ENCODE measurements around the gene ELMO2. TPM values are rescaled to one million over a fixed set of nuclear protein-coding genes. Genes with fewer than 3 reads are reported as not detected.

The ELMO2 gene
- total RNA-seq, 4 donors from 2014 or later: 13.5 to 30.0 (median 22.1) TPM

DNA sequence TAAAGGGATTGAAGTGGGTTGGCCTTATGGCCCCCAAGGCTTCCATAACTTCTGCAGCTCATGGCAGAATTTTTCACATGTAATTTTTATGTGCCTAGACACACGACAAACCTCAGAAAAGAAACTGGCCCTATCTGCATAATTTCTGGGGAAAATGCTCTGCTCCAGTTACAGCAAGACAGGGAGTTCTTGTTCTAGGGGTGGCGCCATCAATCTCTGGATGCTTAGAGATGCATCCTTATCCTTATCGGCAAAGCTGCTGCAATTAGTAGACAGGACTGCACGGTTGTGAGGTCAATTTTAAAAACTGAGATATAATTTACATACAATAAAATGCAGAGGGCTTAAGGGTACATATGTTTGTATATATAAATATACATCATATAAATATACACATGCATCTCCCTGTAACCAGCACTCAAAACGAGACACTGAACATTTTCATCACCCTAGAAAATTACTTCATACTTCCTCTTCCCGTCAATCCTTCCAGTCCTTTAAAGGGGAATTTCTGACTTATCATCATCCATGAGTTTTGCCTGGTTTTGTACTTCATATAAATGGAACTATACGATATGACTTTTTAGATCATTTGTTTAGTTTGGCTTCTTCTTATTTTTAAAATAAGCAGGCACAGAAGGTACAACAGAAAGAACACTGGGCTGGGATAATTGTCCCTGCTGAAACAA is 10.2 kb downstream of the ELMO2 start:
- H3K27ac ChIP-seq: no peak overlapping the region
- no peaks in the 10 kb centered on the region for H3K9me3 ChIP-seq
- H3K4me1 ChIP-seq: peaks cover 18 to 43% (median 22%) of the 10 kb centered on the region in 4 donors
- 73 to 81% methylated on average over 4 to 7 of the region's 7 CpGs for WGBS, 2 donors (ENCODE audit: low coverage in 1 of 2)
- H3K4me3 ChIP-seq: no peak overlapping the region
- TF ChIP-seq, protein P1, sequence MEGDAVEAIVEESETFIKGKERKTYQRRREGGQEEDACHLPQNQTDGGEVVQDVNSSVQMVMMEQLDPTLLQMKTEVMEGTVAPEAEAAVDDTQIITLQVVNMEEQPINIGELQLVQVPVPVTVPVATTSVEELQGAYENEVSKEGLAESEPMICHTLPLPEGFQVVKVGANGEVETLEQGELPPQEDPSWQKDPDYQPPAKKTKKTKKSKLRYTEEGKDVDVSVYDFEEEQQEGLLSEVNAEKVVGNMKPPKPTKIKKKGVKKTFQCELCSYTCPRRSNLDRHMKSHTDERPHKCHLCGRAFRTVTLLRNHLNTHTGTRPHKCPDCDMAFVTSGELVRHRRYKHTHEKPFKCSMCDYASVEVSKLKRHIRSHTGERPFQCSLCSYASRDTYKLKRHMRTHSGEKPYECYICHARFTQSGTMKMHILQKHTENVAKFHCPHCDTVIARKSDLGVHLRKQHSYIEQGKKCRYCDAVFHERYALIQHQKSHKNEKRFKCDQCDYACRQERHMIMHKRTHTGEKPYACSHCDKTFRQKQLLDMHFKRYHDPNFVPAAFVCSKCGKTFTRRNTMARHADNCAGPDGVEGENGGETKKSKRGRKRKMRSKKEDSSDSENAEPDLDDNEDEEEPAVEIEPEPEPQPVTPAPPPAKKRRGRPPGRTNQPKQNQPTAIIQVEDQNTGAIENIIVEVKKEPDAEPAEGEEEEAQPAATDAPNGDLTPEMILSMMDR (IDR thresholded peaks at IDR 0.05): no peak
- TF ChIP-seq POLR2A (IDR thresholded peaks at IDR 0.05) (no peak), EP300 (IDR thresholded peaks at IDR 0.05; ENCODE audit: low read depth) (no peak), POLR2AphosphoS5 (IDR thresholded peaks at IDR 0.05) (no peak)
- intact Hi-C loops (cut with DNase I; ENCODE audit: low total_unique reads) (no loop called here), in situ Hi-C loops (cut with MboI; ENCODE audit: low pct_ligation_motif_present in 1 of 4, low pct_unique_long_range_greater_than_20kb in 1 of 4, low sequenced_read_pairs in 3 of 4) (no loop called here)
- no peak for DNase-seq
- H3K36me3 ChIP-seq: peaks cover 0 to 31% (median 12%) of the 10 kb centered on the region in 4 donors
- H3K27me3 ChIP-seq: no peaks in the 10 kb centered on the region

DNA sequence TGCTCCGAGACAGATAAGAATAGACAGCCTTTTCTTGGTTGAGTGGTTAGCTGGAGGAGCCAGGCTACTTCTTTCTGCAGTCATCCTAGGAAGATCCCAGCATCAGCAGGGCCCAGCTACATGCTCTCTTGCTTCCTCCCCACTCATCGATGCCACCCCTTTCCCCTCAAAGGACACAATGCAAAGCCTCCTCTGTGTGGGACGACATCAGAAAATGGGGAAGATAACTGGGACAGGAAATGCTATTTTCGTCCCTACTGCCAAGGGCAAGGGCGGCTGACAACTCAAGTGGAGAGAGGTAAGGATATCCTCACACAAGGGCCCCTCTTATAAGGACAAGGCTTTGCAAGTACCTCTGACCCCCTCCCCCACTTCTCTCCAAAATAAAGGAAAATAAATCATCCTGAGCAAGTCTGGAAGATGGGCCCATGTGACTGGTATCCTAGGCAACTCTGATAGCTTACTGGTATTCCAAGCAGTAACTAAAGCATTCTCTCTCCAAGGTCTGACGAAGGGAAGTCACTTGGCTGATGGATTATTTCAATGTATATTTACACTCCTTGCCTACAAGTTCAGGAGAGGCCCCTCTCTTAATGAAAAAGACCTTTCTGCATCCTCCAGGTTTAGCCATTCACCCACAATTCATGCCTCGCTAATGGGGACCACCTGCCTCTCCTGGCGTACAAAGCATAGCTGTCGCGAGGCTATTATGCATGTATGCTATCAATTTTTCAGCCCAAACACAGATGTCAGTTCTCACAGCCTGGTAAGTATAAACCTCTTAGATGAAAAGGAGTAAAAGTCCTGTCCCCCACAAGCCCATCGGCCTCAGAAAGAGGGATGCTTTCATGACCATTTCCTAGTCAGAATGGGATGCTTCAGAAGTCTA is 11.3 kb downstream of the ELMO2 start:
- 69 to 82% methylated on average over 4 to 11 of the region's 11 CpGs for WGBS, 2 donors (ENCODE audit: low coverage in 1 of 2)
- intact Hi-C loops (cut with DNase I; ENCODE audit: low total_unique reads) (no loop called here), in situ Hi-C loops (cut with MboI; ENCODE audit: low pct_ligation_motif_present in 1 of 4, low pct_unique_long_range_greater_than_20kb in 1 of 4, low sequenced_read_pairs in 3 of 4) (no loop called here)
- TF ChIP-seq POLR2A (IDR thresholded peaks at IDR 0.05) (no peak), EP300 (IDR thresholded peaks at IDR 0.05; ENCODE audit: low read depth) (no peak), POLR2AphosphoS5 (IDR thresholded peaks at IDR 0.05) (no peak)
- TF ChIP-seq, protein P1 (IDR thresholded peaks at IDR 0.05): no peak
- H3K9me3 ChIP-seq: no peaks in the 10 kb centered on the region
- peaks cover 0 to 38% (median 12%) of the 10 kb centered on the region in 4 donors for H3K36me3 ChIP-seq
- H3K4me1 ChIP-seq: peaks cover 7 to 32% (median 11%) of the 10 kb centered on the region in 4 donors
- H3K4me3 ChIP-seq: no peak overlapping the region
- DNase-seq: no peak
- no peak overlapping the region for H3K27ac ChIP-seq
- no peaks in the 10 kb centered on the region for H3K27me3 ChIP-seq

DNA sequence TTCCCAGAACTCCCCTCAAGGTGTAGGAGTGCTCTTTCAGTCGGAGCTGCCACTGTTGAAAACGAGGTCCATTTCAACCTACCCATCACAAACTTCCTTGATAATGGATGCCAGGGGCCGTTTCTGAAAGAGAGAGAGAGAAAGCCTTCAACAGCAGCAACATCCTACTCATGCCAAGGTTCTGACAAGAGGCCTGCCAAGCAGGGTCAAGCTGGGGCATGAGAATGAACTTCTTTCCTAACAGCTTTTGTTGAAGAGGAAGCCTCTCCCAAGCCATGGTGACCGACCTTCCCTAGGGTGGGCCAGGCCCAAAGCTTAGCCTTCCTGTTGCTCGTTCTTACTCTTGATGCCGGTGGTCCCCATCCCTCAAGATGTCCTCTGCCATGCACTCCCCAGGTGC is 12.4 kb downstream of the ELMO2 start:
- 88% methylated on average over 6 of the region's 6 CpGs; no CpG with 5 or more reads in 1 of the 2 donors for WGBS, 2 donors (ENCODE audit: low coverage in 1 of 2)
- no peak overlapping the region for H3K27ac ChIP-seq
- in situ Hi-C loops (cut with MboI; ENCODE audit: low pct_ligation_motif_present in 1 of 4, low pct_unique_long_range_greater_than_20kb in 1 of 4, low sequenced_read_pairs in 3 of 4) (no loop called here), intact Hi-C loops (cut with DNase I; ENCODE audit: low total_unique reads) (no loop called here)
- no peaks in the 10 kb centered on the region for H3K9me3 ChIP-seq
- no peak overlapping the region for H3K4me3 ChIP-seq
- peaks cover 0 to 41% (median 12%) of the 10 kb centered on the region in 4 donors for H3K36me3 ChIP-seq
- H3K27me3 ChIP-seq: no peaks in the 10 kb centered on the region
- TF ChIP-seq POLR2A (IDR thresholded peaks at IDR 0.05) (no peak), EP300 (IDR thresholded peaks at IDR 0.05; ENCODE audit: low read depth) (no peak), POLR2AphosphoS5 (IDR thresholded peaks at IDR 0.05) (no peak)
- TF ChIP-seq, protein P1 (IDR thresholded peaks at IDR 0.05): no peak
- peaks cover 0 to 21% (median 2%) of the 10 kb centered on the region in 4 donors for H3K4me1 ChIP-seq
- no peak for DNase-seq

DNA sequence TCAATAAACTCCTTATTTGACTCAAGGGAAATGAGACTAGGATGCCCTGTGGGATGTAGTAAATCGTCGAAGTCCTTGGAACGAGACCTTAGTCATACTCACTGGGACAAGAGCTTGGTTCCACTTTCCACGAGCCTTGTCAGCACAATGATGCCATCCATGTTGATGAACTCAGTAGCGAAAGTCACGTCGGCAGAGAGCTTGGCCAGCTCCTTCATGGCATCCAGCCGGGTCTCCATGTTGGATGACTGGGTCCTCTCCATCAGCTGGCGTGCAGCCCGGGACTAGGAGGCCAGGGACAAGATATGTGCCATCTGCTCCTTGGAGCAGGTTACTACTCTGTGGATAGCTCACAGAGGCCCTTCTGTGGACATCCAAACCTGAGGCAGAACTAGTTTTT is 17.5 kb downstream of the ELMO2 start:
- Histone ChIP-seq H3K27ac (no peak overlapping the region), H3K4me1 (no peaks in the 10 kb centered on the region), H3K36me3 (peaks cover 0 to 72% (median 32%) of the 10 kb centered on the region in 4 donors), H3K9me3 (no peaks in the 10 kb centered on the region), H3K4me3 (no peak overlapping the region), H3K27me3 (no peaks in the 10 kb centered on the region)
- in situ Hi-C loops (cut with MboI; ENCODE audit: low pct_ligation_motif_present in 1 of 4, low pct_unique_long_range_greater_than_20kb in 1 of 4, low sequenced_read_pairs in 3 of 4): no loop called here
- 76% methylated on average over 10 of the region's 10 CpGs; no CpG with 5 or more reads in 1 of the 2 donors for WGBS, 2 donors (ENCODE audit: low coverage in 1 of 2)
- intact Hi-C loops (cut with DNase I; ENCODE audit: low total_unique reads): no loop called here
- no peak for TF ChIP-seq POLR2A (IDR thresholded peaks at IDR 0.05)
- DNase-seq: no peak

All from transverse colon (tissue), 4 donors.